22Rv1 (cell line): ENCODE results near the gene MAGI2.
"Not testable (repeated sequence)": the region's sequence is repeated elsewhere in the genome, so short reads cannot be mapped to it uniquely, and the experiment has no call there.

Source experiments
- H3K27ac ChIP-seq: fragments of 450-650 bp; 2 replicates; pipeline ENCODE4 v1.5.1; 2017
- CTCF ChIP-seq: fragments of 450-650 bp; IDR thresholded peaks from 2 replicates; pipeline ENCODE4 v1.5.1; 2017; ENCODE audit warnings: mild to moderate bottlenecking
- ZFX ChIP-seq: fragments of 450-650 bp; IDR thresholded peaks from 2 replicates; pipeline ENCODE4 v1.6.1; 2017; ENCODE audit warnings: antibody characterized with exemption, borderline replicate concordance

The MAGI2 gene

GRCh38 chr7:78326189-78326588 lies 1127.3 kb downstream of the MAGI2 start:
- H3K27ac ChIP-seq = no peak overlapping the region
- no peak for TF ChIP-seq ZFX
- TF ChIP-seq CTCF = no peak

GRCh38 chr7:78323118-78323517 lies 1130.3 kb downstream of the MAGI2 start:
- no peak overlapping the region for H3K27ac ChIP-seq
- TF ChIP-seq CTCF (no peak), ZFX (no peak)

- H3K27ac ChIP-seq = not testable (repeated sequence)
Observed at GRCh38 chr7:78322231-78322630, 1131.2 kb downstream of the MAGI2 start.

- TF ChIP-seq ZFX = no peak
- TF ChIP-seq CTCF = no peak
- H3K27ac ChIP-seq = no peak overlapping the region
Observed at GRCh38 chr7:78317371-78317770, 1136.1 kb downstream of the MAGI2 start.

GRCh38 chr7:78316110-78316509 lies 1137.4 kb downstream of the MAGI2 start:
- H3K27ac ChIP-seq = no peak overlapping the region
- TF ChIP-seq CTCF (no peak), ZFX (no peak)

- no peak for TF ChIP-seq ZFX
- no peak for TF ChIP-seq CTCF
- H3K27ac ChIP-seq = no peak overlapping the region
Observed at GRCh38 chr7:78315119-78315518, 1138.3 kb downstream of the MAGI2 start.

- TF ChIP-seq ZFX = no peak
- no peak for TF ChIP-seq CTCF
- no peak overlapping the region for H3K27ac ChIP-seq
Observed at GRCh38 chr7:78311181-78311580, 1142.3 kb downstream of the MAGI2 start.

- no peak for TF ChIP-seq ZFX
- no peak for TF ChIP-seq CTCF
- no peak overlapping the region for H3K27ac ChIP-seq
Observed at GRCh38 chr7:78307892-78308291, 1145.6 kb downstream of the MAGI2 start.
